CD4-positive, alpha-beta T cell (primary cell): ENCODE data around the gene TSPAN18. TPM values are rescaled to one million over a fixed set of nuclear protein-coding genes. Genes with fewer than 3 reads are reported as not detected.

Experiments
- ATAC-seq: fragments of 200-7000 bp; cut with Tn5 transposase; one replicate; pipeline ENCODE4 v1.10.0; 2022; ENCODE audit warnings: mild to moderate bottlenecking; ENCODE audit not compliant: poor library complexity
- CTCF ChIA-PET: fragments of 350-600 bp; sonication (Branson Sonifier 250); formaldehyde crosslinking; loops from one replicate; lab custom pipeline; 2021; ENCODE audit warnings: antibody characterized with exemption, inconsistent platforms; lab: Charles Lee
- POLR2A ChIA-PET: fragments of 350-600 bp; sonication (Branson Sonifier 250); formaldehyde crosslinking; loops from one replicate; lab custom pipeline; 2021; ENCODE audit warnings: antibody characterized with exemption, inconsistent platforms; lab: Charles Lee
- DNase-seq, 14 experiments: peaks; one replicate each; pipeline ENCODE4 v3.0.0-alpha.2; 2013 to 2020; ENCODE audit warnings: mixed read lengths in 2 of 14
- H3K27ac ChIP-seq, 2 donors: one replicate each; pipeline versions ENCODE4 v1.5.1 to v1.7.0; 2013; ENCODE audit warnings: low read length in 2 of 2, low read depth in 1 of 2, mild to moderate bottlenecking in 1 of 2
- H3K27me3 ChIP-seq, 2 experiments: 1 replicate in 1 of 2; 2 replicates in 1 of 2; pipeline versions ENCODE4 v1.6.1 to v1.7.0; 2013; ENCODE audit warnings: low read length in 2 of 2, control low read depth in 1 of 2, mild to moderate bottlenecking in 1 of 2, moderate library complexity in 1 of 2; ENCODE audit not compliant: insufficient read depth in 2 of 2, control insufficient read depth in 1 of 2
- H3K36me3 ChIP-seq: one replicate; pipeline ENCODE4 v1.6.1; 2013; ENCODE audit warnings: low read length, control low read depth; ENCODE audit not compliant: insufficient read depth
- H3K4me1 ChIP-seq: one replicate; pipeline ENCODE4 v1.6.1; 2013; ENCODE audit warnings: low read length, control low read depth; ENCODE audit not compliant: insufficient read depth
- H3K4me3 ChIP-seq: one replicate; pipeline ENCODE4 v1.5.1; 2013; ENCODE audit warnings: mild to moderate bottlenecking, low read length, moderate library complexity
- H3K9me3 ChIP-seq, 2 experiments: 1 replicate in 1 of 2; 2 replicates in 1 of 2; pipeline versions ENCODE4 v1.6.1 to v1.7.0; 2013; ENCODE audit warnings: low read length in 2 of 2, mild to moderate bottlenecking in 2 of 2, control low read depth in 1 of 2, moderate library complexity in 1 of 2; ENCODE audit not compliant: control insufficient read depth in 1 of 2, insufficient read depth in 1 of 2
- H3K27ac Mint-ChIP-seq: one replicate; pipeline ENCODE4 v1.8.0; 2020; ENCODE audit warnings: mixed read lengths
- H3K27me3 Mint-ChIP-seq: one replicate; pipeline ENCODE4 v1.8.0; 2021; ENCODE audit warnings: mixed read lengths
- H3K36me3 Mint-ChIP-seq: one replicate; pipeline ENCODE4 v1.8.0; 2021; ENCODE audit warnings: low read depth, mixed read lengths
- H3K4me1 Mint-ChIP-seq: one replicate; pipeline ENCODE4 v1.8.0; 2021; ENCODE audit warnings: low read depth, mixed read lengths
- H3K4me3 Mint-ChIP-seq: one replicate; pipeline ENCODE4 v1.8.0; 2020; ENCODE audit warnings: mild to moderate bottlenecking, mixed read lengths
- H3K9me3 Mint-ChIP-seq: one replicate; pipeline ENCODE4 v1.8.0; 2020; ENCODE audit warnings: mixed read lengths
- intact Hi-C, 2 experiments: fragments of 100-400 bp; cut with DNase I in 1 of 2; cut with micrococcal nuclease in 1 of 2; formaldehyde crosslinking; loops; one replicate each; pipeline versions ENCODE4 v1.15.1 to v1.9.0; 2023 to 2025; cut with DNase I, micrococcal nuclease
- total RNA-seq, 174 experiments: library from RNA in 2 of 174; stranded (reverse) in 2 of 174; gene quantifications; one replicate each; pipeline ENCODE4 v1.2.3 and lab custom pipeline; 2021 to 2026
- TF ChIP-seq, protein P1 (sequence below): fragments of 200-600 bp; IDR thresholded peaks from one replicate; pipeline ENCODE4 v1.8.0; 2022; ENCODE audit warnings: antibody characterized with exemption, mild to moderate bottlenecking

TSPAN18 gene
- total RNA-seq, 2 experiments from 2014 or later: 23.0 to 25.3 TPM

DNA sequence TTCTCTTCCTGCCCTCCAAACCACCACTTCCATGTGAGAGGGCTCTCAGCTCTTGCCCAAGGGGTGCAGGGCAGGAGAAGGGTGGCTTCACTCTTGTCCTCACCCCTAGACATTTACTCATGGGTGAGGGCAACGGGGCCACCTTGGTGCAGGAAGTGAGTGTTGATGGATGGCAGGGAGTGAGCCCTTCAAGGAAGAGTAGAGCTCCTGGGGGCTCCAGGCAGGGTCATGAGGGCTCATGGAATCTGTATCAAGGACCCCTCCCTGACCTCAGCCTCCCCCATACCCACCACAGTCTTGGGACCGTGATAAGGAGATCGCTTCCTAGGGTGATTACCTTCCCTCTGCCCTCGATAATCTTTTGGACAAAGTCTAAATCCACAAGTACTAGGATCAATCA lies 37.8 kb downstream of the TSPAN18 start:
- H3K27ac Mint-ChIP-seq: no peak overlapping the region
- CTCF ChIA-PET: no interaction called here
- peaks cover 43% of the 10 kb centered on the region for H3K36me3 Mint-ChIP-seq

DNA sequence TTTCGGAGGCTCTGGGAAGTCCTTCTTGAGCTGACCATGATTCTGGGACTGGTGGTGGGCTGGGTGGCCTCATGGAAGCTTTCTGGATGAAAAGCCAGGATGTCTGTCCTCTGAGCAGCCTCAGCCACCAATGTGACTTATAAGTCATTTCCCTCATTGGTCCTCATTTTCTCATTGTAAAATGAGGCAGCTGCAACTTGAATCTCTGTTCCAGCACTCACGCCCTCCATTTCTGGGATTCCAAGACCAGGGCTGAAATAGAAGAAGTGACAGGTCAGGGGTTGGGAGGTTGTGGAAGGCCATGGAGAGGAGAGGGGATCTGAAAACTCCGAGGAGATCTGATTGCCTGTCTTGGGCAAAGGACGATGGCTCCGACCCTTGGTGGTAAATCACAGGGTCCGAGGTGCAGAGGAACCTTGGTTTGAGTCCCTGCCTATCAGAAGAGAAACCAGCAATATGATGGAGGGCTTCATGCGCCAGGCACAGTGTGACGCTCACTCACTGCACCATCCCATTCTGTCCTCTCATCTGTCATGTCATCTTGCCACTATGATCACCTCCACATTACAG lies 38.3 kb downstream of the TSPAN18 start:
- no peak overlapping the region for H3K27ac Mint-ChIP-seq
- peaks cover 41% of the 10 kb centered on the region for H3K36me3 Mint-ChIP-seq
- intact Hi-C loops: no loop called here
- DNase-seq: no peak
- H3K27me3 Mint-ChIP-seq: no peaks in the 10 kb centered on the region
- Histone ChIP-seq H3K36me3 (peaks cover 39% of the 10 kb centered on the region), H3K4me1 (peaks cover 6% of the 10 kb centered on the region), H3K27ac (no peak overlapping the region), H3K9me3 (peaks cover 0 to 4% of the 10 kb centered on the region in 2 experiments), H3K4me3 (no peak overlapping the region), H3K27me3 (no peaks in the 10 kb centered on the region)
- peaks cover 3% of the 10 kb centered on the region for H3K9me3 Mint-ChIP-seq
- TF ChIP-seq, protein P1, sequence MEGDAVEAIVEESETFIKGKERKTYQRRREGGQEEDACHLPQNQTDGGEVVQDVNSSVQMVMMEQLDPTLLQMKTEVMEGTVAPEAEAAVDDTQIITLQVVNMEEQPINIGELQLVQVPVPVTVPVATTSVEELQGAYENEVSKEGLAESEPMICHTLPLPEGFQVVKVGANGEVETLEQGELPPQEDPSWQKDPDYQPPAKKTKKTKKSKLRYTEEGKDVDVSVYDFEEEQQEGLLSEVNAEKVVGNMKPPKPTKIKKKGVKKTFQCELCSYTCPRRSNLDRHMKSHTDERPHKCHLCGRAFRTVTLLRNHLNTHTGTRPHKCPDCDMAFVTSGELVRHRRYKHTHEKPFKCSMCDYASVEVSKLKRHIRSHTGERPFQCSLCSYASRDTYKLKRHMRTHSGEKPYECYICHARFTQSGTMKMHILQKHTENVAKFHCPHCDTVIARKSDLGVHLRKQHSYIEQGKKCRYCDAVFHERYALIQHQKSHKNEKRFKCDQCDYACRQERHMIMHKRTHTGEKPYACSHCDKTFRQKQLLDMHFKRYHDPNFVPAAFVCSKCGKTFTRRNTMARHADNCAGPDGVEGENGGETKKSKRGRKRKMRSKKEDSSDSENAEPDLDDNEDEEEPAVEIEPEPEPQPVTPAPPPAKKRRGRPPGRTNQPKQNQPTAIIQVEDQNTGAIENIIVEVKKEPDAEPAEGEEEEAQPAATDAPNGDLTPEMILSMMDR: no peak
- ChIA-PET POLR2A (no interaction called here), CTCF (no interaction called here)
- ATAC-seq: no peak
- peaks cover 4% of the 10 kb centered on the region for H3K4me1 Mint-ChIP-seq
- H3K4me3 Mint-ChIP-seq: no peak overlapping the region

More for the DNA sequence above, 37.8 kb downstream of the TSPAN18 start:
- no peak overlapping the region for H3K27ac ChIP-seq
- H3K27me3 ChIP-seq: no peaks in the 10 kb centered on the region
- H3K4me1 ChIP-seq: peaks cover 6% of the 10 kb centered on the region
- DNase-seq (no peak), ATAC-seq (no peak)
- no peaks in the 10 kb centered on the region for H3K27me3 Mint-ChIP-seq
- no peak overlapping the region for H3K4me3 ChIP-seq
- POLR2A ChIA-PET: no interaction called here
- H3K9me3 Mint-ChIP-seq: peaks cover 3% of the 10 kb centered on the region
- TF ChIP-seq, protein P1: no peak
- intact Hi-C loops: no loop called here
- H3K4me1 Mint-ChIP-seq: no peaks in the 10 kb centered on the region
- peaks cover 0 to 4% of the 10 kb centered on the region in 2 experiments for H3K9me3 ChIP-seq
- peaks cover 39% of the 10 kb centered on the region for H3K36me3 ChIP-seq
- H3K4me3 Mint-ChIP-seq: no peak overlapping the region

DNA sequence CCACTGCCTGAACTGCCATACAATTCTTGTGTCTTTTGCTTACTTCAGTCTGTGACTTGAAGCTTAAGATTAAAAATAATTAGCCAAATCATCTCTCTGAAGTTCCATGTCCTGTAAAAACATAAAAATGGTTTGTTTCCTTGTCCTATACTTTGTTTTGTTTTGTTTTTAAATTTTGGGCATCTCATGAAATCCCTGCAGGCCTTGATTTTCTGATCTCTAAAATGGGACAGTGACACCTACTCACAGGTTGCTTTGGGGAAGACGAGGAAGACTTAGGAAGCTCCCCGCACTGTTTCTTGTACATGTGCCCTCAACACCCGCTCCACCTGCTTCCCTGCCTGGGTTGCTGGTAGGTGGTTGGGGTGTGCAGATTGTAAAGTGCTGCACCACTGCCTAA lies 38.9 kb downstream of the TSPAN18 start:
- Mint-ChIP-seq H3K4me1 (peaks cover 10% of the 10 kb centered on the region), H3K27ac (no peak overlapping the region), H3K4me3 (no peak overlapping the region), H3K9me3 (peaks cover 3% of the 10 kb centered on the region), H3K36me3 (peaks cover 41% of the 10 kb centered on the region), H3K27me3 (no peaks in the 10 kb centered on the region)
- intact Hi-C loops: no loop called here
- POLR2A ChIA-PET: no interaction called here
- no peak overlapping the region for H3K27ac ChIP-seq
- peaks cover 39% of the 10 kb centered on the region for H3K36me3 ChIP-seq
- no peaks in the 10 kb centered on the region for H3K27me3 ChIP-seq
- H3K4me3 ChIP-seq: no peak overlapping the region
- DNase-seq (no peak), ATAC-seq (no peak)
- H3K9me3 ChIP-seq: peaks cover 0 to 4% of the 10 kb centered on the region in 2 experiments
- peaks cover 6% of the 10 kb centered on the region for H3K4me1 ChIP-seq
- CTCF ChIA-PET: no interaction called here
- TF ChIP-seq, protein P1: no peak
